ENCODE results near the gene DNAJC13. TPM values are rescaled to one million over a fixed set of nuclear protein-coding genes. Genes with fewer than 3 reads are reported as not detected.
"Not testable (repeated sequence)": the region's sequence is repeated elsewhere in the genome, so short reads cannot be mapped to it uniquely, and the experiment has no call there.

Gene DNAJC13
- total RNA-seq, 4 donors from 2014 or later: 21.2 to 86.9 (median 54.6) TPM

- no peak for DNase-seq
- no peaks in the 10 kb centered on the region for H3K27me3 ChIP-seq
- TF ChIP-seq CTCF (IDR thresholded peaks at IDR 0.05) (no peak), POLR2A (IDR thresholded peaks at IDR 0.05) (no peak)
- H3K9me3 ChIP-seq: no peaks in the 10 kb centered on the region
- no peaks in the 10 kb centered on the region for H3K36me3 ChIP-seq
- no peaks in the 10 kb centered on the region for H3K4me1 ChIP-seq
- no peak overlapping the region for H3K27ac ChIP-seq
- intact Hi-C loops (cut with DNase I; ENCODE audit: low total_unique reads): no loop called here
- no peak overlapping the region for H3K4me3 ChIP-seq
Measured at GRCh38 chr3:132386259-132386658, 31.0 kb upstream of the DNAJC13 start.

- DNase-seq; H3K9me3 ChIP-seq; H3K27me3 ChIP-seq; H3K4me1 ChIP-seq; H3K27ac ChIP-seq; H3K4me3 ChIP-seq; intact Hi-C loops (cut with DNase I; ENCODE audit: low total_unique reads); H3K36me3 ChIP-seq: not testable (repeated sequence)
Measured at GRCh38 chr3:132392675-132393074, 24.6 kb upstream of the DNAJC13 start.

- H3K27ac ChIP-seq: no peak overlapping the region
- intact Hi-C loops (cut with DNase I; ENCODE audit: low total_unique reads): no loop called here
- no peaks in the 10 kb centered on the region for H3K36me3 ChIP-seq
- H3K9me3 ChIP-seq: no peaks in the 10 kb centered on the region
- DNase-seq: peak; percentile 24 to 63
- H3K27me3 ChIP-seq: no peaks in the 10 kb centered on the region
- no peaks in the 10 kb centered on the region for H3K4me1 ChIP-seq
- TF ChIP-seq POLR2A (IDR thresholded peaks at IDR 0.05): no peak
- TF ChIP-seq CTCF (IDR thresholded peaks at IDR 0.05): no peak
- H3K4me3 ChIP-seq: no peak overlapping the region
Measured at GRCh38 chr3:132394320-132394719, 23.0 kb upstream of the DNAJC13 start.

- Histone ChIP-seq H3K36me3 (no peaks in the 10 kb centered on the region), H3K4me3 (no peak overlapping the region), H3K4me1 (no peaks in the 10 kb centered on the region), H3K27ac (no peak overlapping the region), H3K9me3 (no peaks in the 10 kb centered on the region), H3K27me3 (no peaks in the 10 kb centered on the region)
- TF ChIP-seq POLR2A (IDR thresholded peaks at IDR 0.05): no peak
- TF ChIP-seq CTCF (IDR thresholded peaks at IDR 0.05): no peak
- intact Hi-C loops (cut with DNase I; ENCODE audit: low total_unique reads): no loop called here
- no peak for DNase-seq
Measured at GRCh38 chr3:132395126-132395525, 22.2 kb upstream of the DNAJC13 start.

- Histone ChIP-seq H3K9me3 (no peaks in the 10 kb centered on the region), H3K36me3 (no peaks in the 10 kb centered on the region), H3K27me3 (no peaks in the 10 kb centered on the region), H3K4me3 (no peak overlapping the region), H3K27ac (no peak overlapping the region), H3K4me1 (no peaks in the 10 kb centered on the region)
- TF ChIP-seq CTCF (IDR thresholded peaks at IDR 0.05): no peak
- no peak for TF ChIP-seq POLR2A (IDR thresholded peaks at IDR 0.05)
- intact Hi-C loops (cut with DNase I; ENCODE audit: low total_unique reads): no loop called here
- no peak for DNase-seq
Measured at GRCh38 chr3:132396255-132396654, 21.0 kb upstream of the DNAJC13 start.

GRCh38 chr3:132396776-132397175 lies 20.5 kb upstream of the DNAJC13 start:
- intact Hi-C loops (cut with DNase I; ENCODE audit: low total_unique reads); H3K4me3 ChIP-seq; H3K27me3 ChIP-seq; H3K27ac ChIP-seq; H3K36me3 ChIP-seq; DNase-seq; H3K9me3 ChIP-seq; H3K4me1 ChIP-seq: not testable (repeated sequence)
